Vagina (tissue), 2 donors: ENCODE measurements around the gene PRSS57.

Source experiments
- CTCF ChIP-seq, 3 experiments: fragments of 450-650 bp in 2 of 3; fragments of 200-600 bp in 1 of 3; sonication (generic) in 1 of 3; IDR thresholded peaks; one replicate each; pipeline ENCODE4 v1.5.1; 2017 to 2019; ENCODE audit warnings: antibody characterized with exemption in 3 of 3, mild to moderate bottlenecking in 2 of 3, moderate library complexity in 2 of 3
- POLR2A ChIP-seq, 2 donors: fragments of 450-650 bp; IDR thresholded peaks; one replicate each; pipeline ENCODE4 v1.6.1; 2017; ENCODE audit warnings: antibody characterized with exemption in 2 of 2, mild to moderate bottlenecking in 2 of 2, moderate library complexity in 2 of 2
- POLR2AphosphoS5 ChIP-seq, 2 donors: sonication (generic); formaldehyde crosslinking; IDR thresholded peaks; one replicate each; pipeline ENCODE4 v1.9.0; 2017; ENCODE audit warnings: antibody characterized with exemption in 2 of 2, mild to moderate bottlenecking in 2 of 2, low read depth in 1 of 2; ENCODE audit not compliant: insufficient read depth in 1 of 2

- TF ChIP-seq CTCF (IDR thresholded peaks at IDR 0.05) (no peak), POLR2A (IDR thresholded peaks at IDR 0.05) (peak in 1 of 2 donors; percentile 67), POLR2AphosphoS5 (IDR thresholded peaks at IDR 0.05; ENCODE audit: insufficient read depth in 1 of 2, low read depth in 1 of 2) (peak in 1 of 2 donors; percentile 55)
These were observed 18.7 kb downstream of the PRSS57 start, which contains the start of gene FSTL3 for GRCh38 chr19:676339-677105.
